SU-DHL-6 (cell line): ENCODE data around the gene TMOD1.
"Not testable (repeated sequence)": the region's sequence is repeated elsewhere in the genome, so short reads cannot be mapped to it uniquely, and the experiment has no call there.

ENCODE experiments used
- H2AFZ ChIP-seq: fragments of 200-600 bp; sonication (generic); 2 replicates; pipeline ENCODE4 v1.6.1; 2014; ENCODE audit warnings: low read depth, mild to moderate bottlenecking, moderate library complexity, mixed read lengths, antibody characterized with exemption, low read length; ENCODE audit not compliant: severe bottlenecking
- H3F3A ChIP-seq: fragments of 200-600 bp; shearing (Covaris generic); 2 replicates; pipeline ENCODE4 v1.6.0; 2016; ENCODE audit warnings: antibody characterized with exemption, mild to moderate bottlenecking; ENCODE audit not compliant: insufficient read depth
- H3K27ac ChIP-seq: fragments of 200-600 bp; sonication (generic); 2 replicates; pipeline ENCODE4 v1.5.1; 2016; ENCODE audit warnings: low read depth, mild to moderate bottlenecking, low read length, moderate library complexity, mixed read lengths
- H3K27me3 ChIP-seq: fragments of 200-600 bp; sonication (generic), shearing (Covaris generic); 2 replicates; pipeline ENCODE4 v1.6.0; 2014; ENCODE audit warnings: mild to moderate bottlenecking, low read length
- H3K36me3 ChIP-seq: fragments of 200-600 bp; sonication (generic); 2 replicates; pipeline ENCODE4 v1.6.1; 2014; ENCODE audit warnings: mild to moderate bottlenecking, low read length, mixed read lengths
- H3K4me2 ChIP-seq: fragments of 300-600, 200-600 bp; shearing (Covaris generic), sonication (generic); 2 replicates; pipeline ENCODE4 v1.6.0; 2014; ENCODE audit warnings: low read length, low read depth, mild to moderate bottlenecking; ENCODE audit not compliant: poor library complexity, severe bottlenecking
- H3K4me3 ChIP-seq: fragments of 200-600 bp; sonication (generic); 2 replicates; pipeline ENCODE4 v1.5.1; 2014; ENCODE audit warnings: antibody characterized with exemption, low read length, mild to moderate bottlenecking, mixed read lengths; ENCODE audit not compliant: insufficient read depth, poor library complexity, severe bottlenecking
- H3K79me2 ChIP-seq: fragments of 200-600 bp; sonication (generic); 2 replicates; pipeline ENCODE4 v1.6.1; 2014; ENCODE audit warnings: mild to moderate bottlenecking, low read length, moderate library complexity; ENCODE audit not compliant: insufficient read depth
- H3K9ac ChIP-seq: fragments of 200-600 bp; sonication (generic); 2 replicates; pipeline ENCODE4 v1.7.0; 2014; ENCODE audit warnings: mild to moderate bottlenecking, low read length
- H3K9me2 ChIP-seq: fragments of 200-600 bp; sonication (generic); replicated peaks from 2 replicates; pipeline ENCODE4 v1.6.1; 2014; ENCODE audit warnings: low read length; ENCODE audit not compliant: insufficient read depth
- H3K9me3 ChIP-seq: fragments of 200-600 bp; sonication (generic); 2 replicates; pipeline ENCODE4 v1.6.1; 2014; ENCODE audit warnings: low read length, mixed read lengths; ENCODE audit not compliant: insufficient read depth
- H4K20me1 ChIP-seq: fragments of 200-600 bp; sonication (generic); 2 replicates; pipeline ENCODE4 v1.6.1; 2014; ENCODE audit warnings: low read depth, mild to moderate bottlenecking, antibody characterized with exemption, low read length, moderate library complexity, mixed read lengths
- EZH2phosphoT487 ChIP-seq: fragments of 200-600 bp; sonication (generic), shearing (Covaris generic); conservative IDR thresholded peaks from 2 replicates; pipeline ENCODE4 v1.6.1; 2018; ENCODE audit warnings: mild to moderate bottlenecking, antibody characterized with exemption, low read length, moderate library complexity, mixed read lengths
- TF ChIP-seq, protein P1 (sequence below): fragments of 200-600 bp; sonication (generic); IDR thresholded peaks from one replicate; pipeline ENCODE4 v1.5.1; 2017; ENCODE audit warnings: antibody characterized with exemption, mild to moderate bottlenecking, low read length, moderate library complexity; ENCODE audit not compliant: insufficient read depth, poor library complexity, severe bottlenecking

The TMOD1 gene

DNA sequence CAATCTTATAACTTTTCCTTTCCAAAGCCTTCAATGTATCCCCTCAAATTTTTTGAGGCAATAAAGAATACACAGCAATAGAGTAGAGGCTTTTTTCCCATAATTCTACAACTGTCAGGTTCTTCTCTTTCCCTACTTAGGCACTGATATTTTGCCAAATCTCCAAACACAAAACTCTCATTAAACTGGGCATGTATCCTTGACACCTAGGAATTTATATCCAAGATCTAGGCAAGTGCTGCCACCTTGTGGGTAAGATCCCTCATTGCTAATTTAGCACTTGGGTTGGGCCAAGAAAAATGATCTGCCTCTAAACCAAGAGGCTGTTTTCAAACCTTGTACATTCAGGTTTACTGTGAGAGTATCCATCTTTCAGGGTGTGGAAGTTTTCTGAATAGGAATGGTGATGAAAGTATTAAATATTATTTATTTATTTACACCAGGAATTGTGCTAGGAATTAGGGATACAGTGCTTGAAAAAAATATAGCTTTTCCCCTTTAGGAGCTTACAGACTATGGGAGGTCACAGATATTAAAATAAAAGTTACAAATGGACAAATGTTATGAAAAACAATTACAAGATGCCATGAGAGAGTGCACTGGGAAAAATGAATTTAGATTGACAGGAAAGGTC lies 114.1 kb downstream of the TMOD1 start:
- TF ChIP-seq, protein P1, sequence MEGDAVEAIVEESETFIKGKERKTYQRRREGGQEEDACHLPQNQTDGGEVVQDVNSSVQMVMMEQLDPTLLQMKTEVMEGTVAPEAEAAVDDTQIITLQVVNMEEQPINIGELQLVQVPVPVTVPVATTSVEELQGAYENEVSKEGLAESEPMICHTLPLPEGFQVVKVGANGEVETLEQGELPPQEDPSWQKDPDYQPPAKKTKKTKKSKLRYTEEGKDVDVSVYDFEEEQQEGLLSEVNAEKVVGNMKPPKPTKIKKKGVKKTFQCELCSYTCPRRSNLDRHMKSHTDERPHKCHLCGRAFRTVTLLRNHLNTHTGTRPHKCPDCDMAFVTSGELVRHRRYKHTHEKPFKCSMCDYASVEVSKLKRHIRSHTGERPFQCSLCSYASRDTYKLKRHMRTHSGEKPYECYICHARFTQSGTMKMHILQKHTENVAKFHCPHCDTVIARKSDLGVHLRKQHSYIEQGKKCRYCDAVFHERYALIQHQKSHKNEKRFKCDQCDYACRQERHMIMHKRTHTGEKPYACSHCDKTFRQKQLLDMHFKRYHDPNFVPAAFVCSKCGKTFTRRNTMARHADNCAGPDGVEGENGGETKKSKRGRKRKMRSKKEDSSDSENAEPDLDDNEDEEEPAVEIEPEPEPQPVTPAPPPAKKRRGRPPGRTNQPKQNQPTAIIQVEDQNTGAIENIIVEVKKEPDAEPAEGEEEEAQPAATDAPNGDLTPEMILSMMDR: peak; percentile 77
- TF ChIP-seq EZH2phosphoT487: no peak

DNA sequence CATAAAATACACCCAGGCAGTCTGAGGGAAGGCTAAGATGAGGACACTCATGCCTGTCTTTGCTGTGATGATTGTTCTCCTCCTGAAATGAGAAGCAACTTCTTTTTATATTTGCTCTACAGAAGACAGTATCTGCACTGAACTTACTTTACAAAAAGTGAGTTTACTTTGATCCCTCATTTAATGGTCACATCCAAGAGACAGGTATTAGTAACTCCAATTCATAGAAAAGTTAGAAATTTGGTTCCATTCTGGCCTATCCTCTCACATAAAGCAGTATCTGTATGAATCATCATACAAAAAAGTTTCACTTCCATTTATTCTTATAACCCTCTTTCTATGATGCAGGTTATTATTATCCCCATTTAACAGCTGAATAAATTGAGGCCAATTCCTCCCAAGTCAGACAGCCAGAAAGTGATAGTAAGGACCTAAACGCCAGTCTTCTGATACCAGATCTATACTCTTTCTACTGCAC lies 116.5 kb downstream of the TMOD1 start:
- H3K36me3 ChIP-seq: peaks cover 7% of the 10 kb centered on the region
- H3K9ac ChIP-seq: no peak overlapping the region
- H3K4me2 ChIP-seq: no peak overlapping the region
- no peaks in the 10 kb centered on the region for H4K20me1 ChIP-seq
- no peaks in the 10 kb centered on the region for H3K9me3 ChIP-seq
- H2AFZ ChIP-seq: no peak overlapping the region
- no peaks in the 10 kb centered on the region for H3K79me2 ChIP-seq
- 0 out of 2 replicates have a peak, but pooled peaks cover 4% of the 10 kb centered on the region for H3F3A ChIP-seq
- H3K27ac ChIP-seq: no peak overlapping the region
- TF ChIP-seq, protein P1: no peak
- TF ChIP-seq EZH2phosphoT487: no peak
- H3K9me2 ChIP-seq: no peaks in the 10 kb centered on the region
- H3K4me3 ChIP-seq: no peak overlapping the region
- H3K27me3 ChIP-seq: no peaks in the 10 kb centered on the region

More for the DNA sequence above, 114.1 kb downstream of the TMOD1 start:
- Histone ChIP-seq H2AFZ (no peak overlapping the region), H3K27me3 (no peaks in the 10 kb centered on the region), H3K9ac (no peak overlapping the region), H3K4me3 (no peak overlapping the region), H3K9me3 (no peaks in the 10 kb centered on the region), H4K20me1 (no peaks in the 10 kb centered on the region), H3K27ac (no peak overlapping the region), H3F3A (0 out of 2 replicates have a peak, but pooled peaks cover 4% of the 10 kb centered on the region), H3K36me3 (peaks cover 7% of the 10 kb centered on the region), H3K9me2 (no peaks in the 10 kb centered on the region), H3K79me2 (no peaks in the 10 kb centered on the region), H3K4me2 (no peak overlapping the region)

DNA sequence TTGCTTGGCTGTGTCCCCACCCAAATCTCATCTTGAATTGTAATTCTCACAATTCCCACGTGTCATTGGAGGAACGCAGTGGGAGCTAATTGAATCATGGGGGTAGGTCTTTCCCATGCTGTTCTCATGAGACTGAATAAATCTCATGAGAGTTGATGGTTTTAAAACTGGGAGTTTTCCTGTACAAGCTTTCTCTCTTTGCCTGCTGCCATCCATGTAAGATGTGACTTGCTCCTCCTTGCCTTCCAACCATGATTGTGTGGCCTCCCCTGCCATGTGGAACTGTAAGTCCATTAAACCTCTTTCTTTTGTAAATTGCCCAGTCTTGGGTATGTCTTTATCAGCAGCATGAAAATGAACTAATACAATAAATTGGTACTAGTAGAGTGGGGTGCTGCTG lies 118.6 kb downstream of the TMOD1 start:
- H3K9ac ChIP-seq, H3K9me2 ChIP-seq, H3K4me3 ChIP-seq, H3F3A ChIP-seq, H2AFZ ChIP-seq, H3K27me3 ChIP-seq, H4K20me1 ChIP-seq, H3K27ac ChIP-seq, H3K4me2 ChIP-seq, H3K9me3 ChIP-seq, H3K79me2 ChIP-seq: not testable (repeated sequence)
- peaks cover 12% of the 10 kb centered on the region for H3K36me3 ChIP-seq

DNA sequence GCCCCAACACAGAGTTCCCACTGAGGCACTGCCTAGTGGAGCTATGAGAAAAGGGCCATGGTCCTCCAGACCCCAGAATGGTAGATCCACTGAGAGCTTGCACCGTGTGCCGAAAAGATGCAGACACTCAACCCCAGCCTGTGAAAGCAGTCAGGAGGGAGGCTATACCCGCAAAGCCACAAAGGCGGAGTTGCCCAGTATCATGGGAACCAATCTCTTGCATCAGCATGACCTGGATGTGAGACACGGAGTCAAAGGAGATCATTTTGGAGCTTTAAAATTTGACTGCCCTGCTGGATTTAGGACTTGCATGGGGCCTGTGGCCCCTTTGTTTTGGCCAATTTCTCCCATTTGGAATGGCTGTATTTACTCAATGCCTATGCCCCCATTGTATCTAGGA lies 121.0 kb downstream of the TMOD1 start:
- H3K27me3 ChIP-seq, H3K4me2 ChIP-seq, H4K20me1 ChIP-seq, H2AFZ ChIP-seq, H3K27ac ChIP-seq, H3K4me3 ChIP-seq, H3K9ac ChIP-seq, H3F3A ChIP-seq, H3K9me3 ChIP-seq, H3K9me2 ChIP-seq, H3K79me2 ChIP-seq: not testable (repeated sequence)
- H3K36me3 ChIP-seq: peaks cover 28% of the 10 kb centered on the region
